Thyroid gland (tissue), 4 donors: ENCODE results near the gene BMERB1. TPM values are rescaled to one million over a fixed set of nuclear protein-coding genes. Genes with fewer than 3 reads are reported as not detected.
"Not testable (repeated sequence)": the region's sequence is repeated elsewhere in the genome, so short reads cannot be mapped to it uniquely, and the experiment has no call there.

Experiments used
- DNase-seq, 2 donors: peaks; one replicate each; pipeline ENCODE4 v3.0.0-alpha.2; 2019
- H3K27ac ChIP-seq, 3 donors: fragments of 200-600 bp; sonication (generic); 1 replicate in 2 of 3; 2 replicates in 1 of 3; pipeline ENCODE4 v1.5.1; 2016 to 2019; ENCODE audit warnings: mild to moderate bottlenecking in 1 of 3, moderate library complexity in 1 of 3
- H3K27me3 ChIP-seq: fragments of 200-600 bp; sonication (generic); one replicate; pipeline ENCODE4 v1.5.1; 2019
- H3K36me3 ChIP-seq, 2 donors: fragments of 200-600 bp; sonication (generic); one replicate each; pipeline ENCODE4 v1.5.1; 2016 to 2019
- H3K4me1 ChIP-seq, 2 donors: fragments of 200-600 bp; sonication (generic); one replicate each; pipeline ENCODE4 v1.5.1; 2017 to 2019
- H3K4me3 ChIP-seq, 3 donors: fragments of 200-600 bp; sonication (generic); replicated peaks in 1 of 3; 1 replicate in 2 of 3; 2 replicates in 1 of 3; pipeline ENCODE4 v1.5.1; 2016; ENCODE audit warnings: mild to moderate bottlenecking in 1 of 3
- H3K9me3 ChIP-seq: fragments of 200-600 bp; sonication (generic); one replicate; pipeline ENCODE4 v1.5.1; 2017
- POLR2A ChIP-seq, 2 donors: fragments of 450-650 bp; IDR thresholded peaks; one replicate each; pipeline ENCODE4 v1.6.1; 2017; ENCODE audit warnings: antibody characterized with exemption in 2 of 2, mild to moderate bottlenecking in 2 of 2, moderate library complexity in 1 of 2
- WGBS, 2 donors: methylation state at CpG; one replicate each; pipeline ENCODE4 v1.1.5; 2017; 5-methylcytosine and 5-hydroxymethylcytosine counted together
- intact Hi-C: fragments of 100-400 bp; cut with DNase I; formaldehyde crosslinking; loops from one replicate; pipeline ENCODE4 v1.15.1; 2023
- total RNA-seq, 4 donors: library from RNA; depleted of rRNA; stranded (reverse); fragments of >200 nt; gene quantifications; one replicate each; pipeline ENCODE4 v1.2.3, GENCODE V29; 2016
- TF ChIP-seq, protein P1 (sequence below), 6 experiments: fragments of 200-600 bp in 3 of 6; fragments of 450-650 bp in 3 of 6; sonication (generic) in 3 of 6; IDR thresholded peaks; one replicate each; pipeline ENCODE4 v1.5.1; 2016 to 2019; ENCODE audit warnings: antibody characterized with exemption in 6 of 6, mild to moderate bottlenecking in 2 of 6, inconsistent platforms in 1 of 6, moderate library complexity in 1 of 6

BMERB1 gene
- total RNA-seq, 4 donors from 2014 or later: 13.7 to 31.0 (median 23.0) TPM

DNA sequence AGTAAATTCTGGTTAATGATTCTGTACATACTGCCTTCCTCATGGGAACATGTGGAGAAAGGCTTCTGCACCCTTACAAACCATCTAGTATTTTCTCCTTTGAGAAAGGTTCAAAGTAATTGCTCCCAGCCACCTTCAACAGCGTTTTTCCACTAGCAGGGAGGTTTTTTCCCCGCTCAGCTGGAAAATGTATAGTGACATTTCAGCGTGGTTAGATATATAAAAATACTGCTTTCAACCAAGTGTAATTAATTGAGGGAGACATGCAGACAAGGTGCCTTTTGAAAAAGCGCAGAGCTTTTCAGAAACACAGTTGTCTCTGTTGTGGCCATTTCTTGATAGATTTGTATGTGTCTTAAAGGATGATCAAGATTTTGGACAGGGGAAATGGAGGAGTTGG, 5.1 kb downstream of the BMERB1 start:
- H3K9me3 ChIP-seq: no peaks in the 10 kb centered on the region
- no peak overlapping the region for H3K27ac ChIP-seq
- H3K4me1 ChIP-seq: no peaks in the 10 kb centered on the region
- 84 to 87% methylated on average over 4 of the region's 4 CpGs for WGBS, 2 donors
- TF ChIP-seq, protein P1, sequence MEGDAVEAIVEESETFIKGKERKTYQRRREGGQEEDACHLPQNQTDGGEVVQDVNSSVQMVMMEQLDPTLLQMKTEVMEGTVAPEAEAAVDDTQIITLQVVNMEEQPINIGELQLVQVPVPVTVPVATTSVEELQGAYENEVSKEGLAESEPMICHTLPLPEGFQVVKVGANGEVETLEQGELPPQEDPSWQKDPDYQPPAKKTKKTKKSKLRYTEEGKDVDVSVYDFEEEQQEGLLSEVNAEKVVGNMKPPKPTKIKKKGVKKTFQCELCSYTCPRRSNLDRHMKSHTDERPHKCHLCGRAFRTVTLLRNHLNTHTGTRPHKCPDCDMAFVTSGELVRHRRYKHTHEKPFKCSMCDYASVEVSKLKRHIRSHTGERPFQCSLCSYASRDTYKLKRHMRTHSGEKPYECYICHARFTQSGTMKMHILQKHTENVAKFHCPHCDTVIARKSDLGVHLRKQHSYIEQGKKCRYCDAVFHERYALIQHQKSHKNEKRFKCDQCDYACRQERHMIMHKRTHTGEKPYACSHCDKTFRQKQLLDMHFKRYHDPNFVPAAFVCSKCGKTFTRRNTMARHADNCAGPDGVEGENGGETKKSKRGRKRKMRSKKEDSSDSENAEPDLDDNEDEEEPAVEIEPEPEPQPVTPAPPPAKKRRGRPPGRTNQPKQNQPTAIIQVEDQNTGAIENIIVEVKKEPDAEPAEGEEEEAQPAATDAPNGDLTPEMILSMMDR (IDR thresholded peaks at IDR 0.05): no peak
- TF ChIP-seq POLR2A (IDR thresholded peaks at IDR 0.05): no peak
- H3K36me3 ChIP-seq: no peaks in the 10 kb centered on the region
- no peak for DNase-seq
- intact Hi-C loops: no loop called here
- H3K27me3 ChIP-seq: no peaks in the 10 kb centered on the region
- no peak overlapping the region for H3K4me3 ChIP-seq

DNA sequence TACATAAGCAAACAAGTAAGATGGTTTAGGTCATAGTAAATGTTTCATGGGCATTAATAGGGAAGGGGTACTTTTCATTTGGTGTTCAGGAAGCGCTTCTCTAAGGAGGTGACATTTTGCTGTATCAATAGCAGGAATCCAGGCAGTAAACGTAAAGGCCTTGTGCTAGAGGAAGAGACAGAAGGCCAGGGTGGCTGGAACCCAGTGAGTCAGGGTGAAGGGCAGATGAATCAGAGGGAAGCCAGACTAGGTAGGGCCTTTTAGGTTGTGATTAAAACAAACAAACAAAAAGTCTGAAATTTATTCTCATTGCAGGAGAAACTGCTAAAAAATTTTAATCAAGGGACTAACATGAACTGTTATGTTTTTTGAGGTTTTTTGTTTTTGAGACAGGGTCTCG, 6.5 kb downstream of the BMERB1 start:
- Histone ChIP-seq H3K4me3 (no peak overlapping the region), H3K27me3 (no peaks in the 10 kb centered on the region), H3K27ac (no peak overlapping the region), H3K4me1 (no peaks in the 10 kb centered on the region), H3K9me3 (no peaks in the 10 kb centered on the region), H3K36me3 (no peaks in the 10 kb centered on the region)
- intact Hi-C loops: no loop called here
- TF ChIP-seq POLR2A (IDR thresholded peaks at IDR 0.05): no peak
- TF ChIP-seq, protein P1 (IDR thresholded peaks at IDR 0.05): no peak
- 92 to 95% methylated on average over 3 of the region's 3 CpGs for whole genome bisulfite sequencing, 2 donors
- no peak for DNase-seq

DNA sequence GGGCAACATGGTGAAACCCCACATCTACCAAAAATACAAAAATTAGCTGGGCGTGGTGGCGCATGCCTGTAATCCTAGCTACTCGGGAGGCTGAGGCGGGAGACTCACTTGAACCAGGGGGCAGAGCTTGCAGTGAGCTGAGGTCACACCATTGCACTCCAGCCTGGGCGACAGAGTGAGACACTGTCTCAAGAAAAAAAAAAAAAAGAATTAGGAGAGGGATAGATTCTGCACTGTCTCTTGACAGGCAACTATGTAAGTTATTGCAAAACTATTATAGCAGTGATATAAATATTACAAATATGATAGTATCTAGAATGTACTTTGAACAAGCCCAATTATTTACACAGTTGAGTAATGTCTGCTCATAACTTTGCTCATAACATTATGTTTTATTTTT, 7.8 kb downstream of the BMERB1 start:
- H3K36me3 ChIP-seq, H3K27ac ChIP-seq, DNase-seq, H3K4me1 ChIP-seq, H3K4me3 ChIP-seq, H3K9me3 ChIP-seq, H3K27me3 ChIP-seq, intact Hi-C loops: not testable (repeated sequence)
- WGBS, 2 donors: 90 to 93% methylated on average over 5 of the region's 5 CpGs

DNA sequence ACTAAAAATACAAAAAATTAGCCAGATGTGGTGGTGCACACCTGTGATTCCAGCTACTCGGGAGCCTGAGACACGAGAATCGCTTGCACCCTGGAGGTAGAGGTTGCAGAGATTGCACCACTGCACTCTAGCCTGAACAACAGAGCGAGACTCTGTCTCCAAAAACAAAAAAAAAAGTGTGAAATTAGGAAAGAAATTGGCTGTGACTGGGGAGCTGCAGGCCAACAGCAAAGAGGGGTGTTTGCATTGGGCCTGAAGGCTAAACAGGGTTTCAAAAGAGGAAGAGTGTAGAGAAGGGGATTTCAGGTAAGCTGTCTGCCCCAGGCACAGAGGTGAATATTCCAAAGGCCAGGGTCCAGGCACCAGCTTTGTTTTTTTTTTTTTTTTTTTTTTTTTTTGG, 9.4 kb downstream of the BMERB1 start:
- 96 to 97% methylated on average over 4 of the region's 4 CpGs for WGBS, 2 donors
- H3K4me3 ChIP-seq: no peak overlapping the region

DNA sequence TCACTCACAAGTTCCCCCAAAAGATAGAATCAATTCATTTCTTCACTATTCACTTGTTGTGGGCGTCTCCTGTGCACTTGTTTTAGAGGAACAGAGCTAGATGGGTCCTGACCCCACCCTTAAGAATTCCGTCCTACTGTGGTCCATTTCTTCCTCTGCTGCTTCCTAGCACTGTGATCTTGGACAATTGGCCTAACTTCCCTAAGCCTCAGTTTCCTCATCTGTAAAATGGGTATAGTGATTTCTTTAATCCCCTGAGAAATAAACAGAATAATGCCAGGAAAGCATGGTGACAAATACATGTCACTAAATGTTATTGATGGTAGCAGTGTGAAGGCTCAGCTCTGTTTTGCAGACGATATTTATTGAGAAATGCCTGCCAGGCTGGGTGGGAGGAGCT, 9.9 kb downstream of the BMERB1 start:
- TF ChIP-seq POLR2A (IDR thresholded peaks at IDR 0.05): no peak
- TF ChIP-seq, protein P1 (IDR thresholded peaks at IDR 0.05): no peak
- Histone ChIP-seq H3K4me3 (no peak overlapping the region), H3K27me3 (no peaks in the 10 kb centered on the region), H3K36me3 (no peaks in the 10 kb centered on the region), H3K9me3 (no peaks in the 10 kb centered on the region), H3K4me1 (no peaks in the 10 kb centered on the region), H3K27ac (no peak overlapping the region)
- 93 to 96% methylated on average over 3 of the region's 3 CpGs for WGBS, 2 donors
- intact Hi-C loops: no loop called here
- no peak for DNase-seq

More for the DNA sequence above, 9.4 kb downstream of the BMERB1 start:
- intact Hi-C loops: no loop called here
- DNase-seq: no peak
- Histone ChIP-seq H3K27me3 (no peaks in the 10 kb centered on the region), H3K9me3 (no peaks in the 10 kb centered on the region), H3K36me3 (no peaks in the 10 kb centered on the region), H3K4me1 (no peaks in the 10 kb centered on the region), H3K27ac (no peak overlapping the region)
- TF ChIP-seq POLR2A (IDR thresholded peaks at IDR 0.05): no peak
- TF ChIP-seq, protein P1 (IDR thresholded peaks at IDR 0.05): no peak

DNA sequence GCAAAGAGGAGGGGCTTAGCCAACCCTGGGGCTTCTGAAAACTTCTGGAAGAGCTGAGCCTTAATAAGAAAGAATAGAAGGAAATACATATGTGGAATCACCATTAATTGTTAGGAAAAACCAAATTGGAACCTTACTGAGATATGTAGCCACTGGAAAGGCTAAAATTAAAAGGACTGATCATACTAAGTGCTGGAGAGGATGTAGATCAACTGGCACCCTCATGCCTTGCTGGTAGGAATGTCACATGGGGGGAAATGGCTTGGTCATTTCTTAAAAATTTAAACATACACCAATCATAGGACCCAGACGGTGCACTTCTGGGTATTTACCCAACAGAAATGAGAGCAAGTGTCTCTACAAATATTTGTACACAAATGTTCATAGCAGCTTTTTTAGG, 11.1 kb downstream of the BMERB1 start:
- no peaks in the 10 kb centered on the region for H3K4me1 ChIP-seq
- intact Hi-C loops: no loop called here
- no peaks in the 10 kb centered on the region for H3K9me3 ChIP-seq
- TF ChIP-seq, protein P1 (IDR thresholded peaks at IDR 0.05): no peak
- no peak for TF ChIP-seq POLR2A (IDR thresholded peaks at IDR 0.05)
- H3K27ac ChIP-seq: no peak overlapping the region
- H3K4me3 ChIP-seq: no peak overlapping the region
- H3K36me3 ChIP-seq: no peaks in the 10 kb centered on the region
- WGBS, 2 donors: 87 to 100% methylated on average over 1 of the region's 1 CpG
- no peak for DNase-seq
- no peaks in the 10 kb centered on the region for H3K27me3 ChIP-seq
